ENCODE data around the gene CCNI.
"Not testable (repeated sequence)": the region's sequence is repeated elsewhere in the genome, so short reads cannot be mapped to it uniquely, and the experiment has no call there.

Gene CCNI

DNA sequence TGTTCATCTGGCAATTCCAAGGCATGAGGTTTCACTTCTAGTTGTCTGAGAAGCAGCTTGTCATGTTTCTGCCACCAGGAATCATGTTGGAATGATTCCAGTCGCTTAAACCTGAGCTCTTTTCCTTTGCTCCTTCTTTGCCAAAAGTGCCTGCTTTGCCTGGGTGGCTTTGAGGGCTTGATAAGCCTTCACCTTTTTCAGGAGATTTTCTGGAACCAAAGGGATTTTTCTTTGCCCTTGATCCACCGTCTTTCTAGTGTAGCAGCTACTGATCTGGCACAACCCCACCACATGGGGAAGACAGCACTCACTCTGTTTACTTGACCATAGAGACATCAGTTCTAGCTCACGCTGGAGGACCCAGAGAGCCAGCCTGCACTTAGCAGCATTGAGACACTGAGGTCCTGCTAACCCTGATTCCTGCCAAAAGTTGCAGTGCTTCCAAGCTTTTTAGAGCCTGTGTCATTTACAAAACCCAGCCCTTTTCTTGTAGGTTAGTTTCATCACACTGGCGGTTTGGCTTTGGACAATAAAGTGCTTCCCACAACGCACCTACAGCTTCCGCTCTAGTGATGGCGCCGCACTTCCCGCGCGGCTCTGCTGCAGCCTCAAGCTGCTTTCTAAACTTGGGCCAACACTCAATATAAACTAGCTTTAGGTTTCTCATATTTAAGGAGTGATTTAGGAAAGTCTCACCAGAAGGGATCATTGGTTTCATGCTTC is 7.3 kb upstream of the CCNI start:
- DNase-seq = no peak

GRCh38 chr4:77080806-77081205 is 5.0 kb upstream of the CCNI start:
- DNase-seq = peak in 3 of 4 experiments; percentile 12 to 34 (median 26)

DNA sequence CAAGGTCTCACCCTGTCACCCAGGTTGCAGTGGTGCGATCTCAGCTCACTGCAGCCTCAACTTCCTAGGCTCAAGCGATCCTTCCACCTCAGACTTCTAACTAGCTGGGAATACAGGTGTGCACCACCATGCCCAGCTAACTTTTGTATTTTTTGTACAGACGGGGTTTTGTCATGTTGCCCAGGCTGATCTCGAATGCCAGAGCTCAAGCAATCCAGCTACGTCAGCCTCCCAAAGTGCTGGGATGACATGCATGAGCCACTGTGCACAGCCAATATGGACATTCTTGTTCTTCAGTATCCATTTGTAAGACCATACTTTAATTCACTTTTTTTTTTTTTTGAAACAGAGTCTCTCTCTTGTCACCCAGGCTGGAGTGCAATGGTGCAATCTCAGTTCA is 3.5 kb upstream of the CCNI start:
- DNase-seq = no peak

DNA sequence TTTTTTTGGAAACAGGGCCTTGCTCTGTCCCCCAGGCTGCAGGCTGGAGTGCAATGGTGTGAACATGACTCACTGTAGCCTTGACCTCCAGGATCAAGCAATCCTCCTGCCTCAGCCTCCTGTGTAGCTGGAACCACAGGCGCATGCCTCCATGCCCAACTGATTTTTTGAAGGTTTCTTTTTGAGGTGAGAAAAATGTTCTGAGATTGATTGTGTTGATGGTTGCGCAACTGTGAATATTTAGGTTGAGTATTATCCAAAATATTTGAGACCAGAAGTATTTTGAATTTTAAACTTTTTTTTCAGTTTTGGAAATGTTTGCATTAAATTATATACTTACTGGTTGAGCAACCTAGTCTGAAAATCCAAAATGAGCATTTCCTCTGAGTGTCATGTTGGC is 2.6 kb upstream of the CCNI start:
- DNase-seq = no peak

GRCh38 chr4:77076889-77077635 is 1.3 kb upstream of the CCNI start:
- no peak for DNase-seq

DNA sequence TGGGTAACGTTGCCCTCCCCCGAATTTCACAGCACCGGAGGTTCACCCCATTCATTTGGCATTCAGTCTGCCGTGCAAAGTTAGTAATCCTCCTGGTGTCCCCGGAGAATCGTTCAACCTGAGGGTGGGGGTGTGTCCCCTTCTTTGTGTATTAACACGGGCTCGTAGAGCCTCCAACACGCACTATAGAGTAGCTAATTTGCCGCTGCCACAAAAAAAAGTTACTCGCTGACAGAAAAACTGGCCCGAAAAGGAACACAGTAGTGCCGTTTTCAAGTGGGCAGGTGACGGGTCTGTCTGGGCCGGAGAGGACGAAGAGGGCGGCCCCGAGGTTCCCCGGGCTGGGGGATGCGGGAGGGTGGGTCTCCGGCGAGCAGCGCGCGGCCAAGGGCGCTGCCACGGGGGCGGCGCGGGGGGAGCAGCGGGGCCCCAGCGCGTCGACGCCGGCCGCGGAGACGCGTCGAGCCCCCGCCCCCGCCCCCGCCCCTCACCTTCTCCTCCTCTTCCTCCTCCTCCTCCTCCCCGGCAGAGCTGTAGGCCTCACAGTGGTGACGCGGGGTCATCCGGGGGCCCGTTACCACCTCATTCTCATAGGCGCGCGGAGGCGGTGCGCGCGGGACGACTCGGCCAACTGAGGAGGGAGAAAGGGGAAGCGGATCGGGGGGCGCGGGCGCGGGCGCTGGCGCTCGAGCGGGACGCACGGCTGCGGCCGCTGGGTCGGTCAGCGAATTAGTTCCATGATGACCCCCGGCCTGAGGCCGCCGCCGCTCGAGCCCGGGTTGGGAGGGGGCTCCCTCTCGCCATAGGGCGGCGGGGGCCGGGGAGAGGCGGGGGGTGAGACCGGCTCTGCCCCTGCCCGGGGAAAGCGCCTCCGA is 571 bp downstream of the CCNI start:
- peak; percentile 83 to 91 (median 88) for DNase-seq

GRCh38 chr4:77074381-77074831 is 1.4 kb downstream of the CCNI start:
- no peak for DNase-seq

DNA sequence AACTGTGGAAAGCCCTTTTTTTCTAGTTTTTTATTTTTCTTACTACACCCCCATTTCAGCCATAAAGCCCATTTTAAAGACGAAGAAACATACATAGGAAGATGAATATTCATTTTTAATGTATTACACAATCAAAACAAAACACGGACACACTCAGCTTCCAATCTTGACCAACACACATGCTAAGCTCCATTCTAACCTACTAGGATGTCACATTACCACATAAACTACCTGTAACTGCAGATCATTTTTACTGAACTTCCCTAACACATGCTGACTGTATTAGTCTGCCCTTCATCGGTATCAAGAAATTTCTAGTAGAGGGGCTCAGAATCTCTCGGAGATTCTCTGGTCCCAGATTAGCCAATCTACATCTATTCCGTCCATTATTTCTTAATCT is 1.8 kb downstream of the CCNI start:
- peak in 1 of 4 experiments; percentile 7 for DNase-seq

DNA sequence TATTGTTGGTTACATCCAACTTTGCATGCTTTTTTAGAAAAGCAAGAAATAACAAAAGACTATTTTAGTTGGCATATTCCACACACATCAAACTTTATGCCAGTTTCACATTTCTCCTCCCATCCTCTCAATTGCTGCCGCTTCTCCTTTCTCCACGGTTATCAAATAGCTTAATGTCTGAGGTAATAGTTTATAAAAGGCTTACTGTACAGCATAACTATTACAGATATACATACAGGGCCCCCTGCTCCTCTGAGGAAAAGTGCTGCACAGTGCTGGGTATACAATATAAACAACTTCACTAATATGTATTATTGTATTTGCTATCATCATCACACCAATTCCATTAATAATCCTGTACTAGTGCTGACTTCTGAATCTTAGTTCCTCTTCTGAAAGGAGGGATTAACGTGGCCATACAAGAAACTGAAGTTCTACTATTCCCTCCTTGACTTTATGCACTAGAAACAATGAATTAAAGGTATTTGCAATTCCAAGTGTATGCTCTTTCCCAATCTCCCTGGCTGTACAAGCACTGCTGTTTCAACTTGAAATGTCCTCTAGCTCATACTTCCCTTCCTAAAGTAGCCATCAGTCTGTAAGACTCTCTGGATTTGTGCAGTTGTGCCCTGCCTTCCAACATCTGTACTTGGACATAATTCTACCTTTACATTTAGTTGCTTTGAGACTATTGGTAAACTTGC is 2.5 kb downstream of the CCNI start:
- DNase-seq = peak in 3 of 4 experiments; percentile 12 to 38 (median 29)

GRCh38 chr4:77072195-77072753 is 3.5 kb downstream of the CCNI start:
- no peak for DNase-seq

- not testable (repeated sequence) for DNase-seq
Measured at GRCh38 chr4:77069514-77069913, 6.3 kb downstream of the CCNI start.

DNA sequence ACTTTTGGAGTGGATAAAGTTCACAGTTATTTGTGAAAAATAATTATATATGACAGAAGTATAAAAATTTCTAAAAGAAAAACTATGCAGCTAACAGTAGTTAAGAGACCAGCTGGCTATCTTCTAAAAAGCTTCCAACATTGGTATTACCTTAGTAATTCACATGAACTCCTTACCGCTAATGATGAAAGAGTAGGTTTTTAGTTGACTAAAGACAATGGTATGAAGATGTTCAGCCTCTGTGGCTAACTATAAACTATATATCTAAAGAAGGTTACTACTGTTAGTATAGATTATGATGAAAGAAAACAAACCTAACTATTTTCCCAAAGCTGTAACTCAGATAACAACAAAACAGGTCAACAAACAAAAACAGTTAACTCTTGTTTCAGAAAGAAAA is 10.4 kb downstream of the CCNI start:
- DNase-seq = no peak

- DNase-seq = no peak
Measured at GRCh38 chr4:77062856-77063255, 12.9 kb downstream of the CCNI start.

DNA sequence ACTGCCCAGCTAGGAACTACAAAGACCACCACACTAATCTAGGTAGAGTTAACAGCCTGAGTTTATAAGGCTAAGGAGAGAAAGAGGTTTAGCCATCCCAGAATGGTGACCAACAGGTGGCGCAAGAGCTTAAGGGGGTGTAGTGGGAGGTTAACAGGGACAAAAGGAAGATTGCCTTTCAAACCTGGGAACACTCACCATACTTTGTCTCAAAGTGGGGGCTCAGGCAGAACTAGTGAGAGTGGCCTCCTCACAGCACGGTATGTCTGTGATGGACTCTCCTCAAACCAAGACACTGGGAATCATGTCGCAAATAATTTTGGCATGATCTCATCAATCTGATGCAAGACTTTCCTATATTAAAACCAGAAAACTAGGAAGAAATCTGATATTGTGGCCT is 23.4 kb downstream of the CCNI start:
- DNase-seq = peak; percentile 49 to 77 (median 64)

DNA sequence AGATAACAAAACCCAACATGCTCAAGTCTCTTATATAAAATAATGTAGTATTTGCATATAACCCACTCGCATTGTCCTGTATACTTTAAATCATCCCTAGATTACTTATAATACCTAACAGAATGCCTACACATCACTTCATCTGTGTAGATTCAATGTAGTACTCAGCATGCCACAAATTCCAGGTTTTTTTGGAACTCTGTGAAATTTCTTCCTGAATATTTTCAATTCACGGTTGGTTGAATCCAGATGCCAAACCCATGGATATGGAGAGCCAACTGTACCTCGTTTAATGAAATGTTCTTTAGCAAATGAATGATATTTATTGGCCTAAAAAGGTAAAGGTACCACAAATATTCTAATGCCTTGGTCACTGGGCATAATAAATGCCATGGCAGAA is 24.8 kb downstream of the CCNI start:
- no peak for DNase-seq

DNA sequence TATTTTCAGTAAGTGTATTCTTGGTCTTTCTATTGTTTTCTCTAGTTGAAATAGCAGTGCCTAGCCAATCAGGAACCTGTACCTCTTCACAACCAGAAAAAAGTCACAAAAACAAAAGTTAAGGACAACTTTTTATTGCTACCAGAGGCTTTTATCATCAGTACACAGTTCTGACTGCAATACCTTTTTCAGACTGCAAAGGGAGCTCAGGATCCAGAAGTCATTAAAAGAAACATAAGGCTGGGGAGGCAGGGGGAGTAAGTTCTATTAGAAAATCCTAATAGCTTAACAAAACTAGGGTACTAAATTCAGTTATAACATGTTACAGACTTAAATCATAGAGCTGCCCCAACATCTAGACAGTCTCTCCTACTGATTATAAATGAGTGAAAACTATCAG is 28.8 kb downstream of the CCNI start:
- DNase-seq = peak in 3 of 4 experiments; percentile 10 to 27 (median 21)

GRCh38 chr4:77045490-77045889 is 30.3 kb downstream of the CCNI start:
- no peak for DNase-seq

- DNase-seq = peak in 2 of 4 experiments; percentile 45 to 57
Measured at GRCh38 chr4:77044461-77045150, 31.2 kb downstream of the CCNI start.

DNA sequence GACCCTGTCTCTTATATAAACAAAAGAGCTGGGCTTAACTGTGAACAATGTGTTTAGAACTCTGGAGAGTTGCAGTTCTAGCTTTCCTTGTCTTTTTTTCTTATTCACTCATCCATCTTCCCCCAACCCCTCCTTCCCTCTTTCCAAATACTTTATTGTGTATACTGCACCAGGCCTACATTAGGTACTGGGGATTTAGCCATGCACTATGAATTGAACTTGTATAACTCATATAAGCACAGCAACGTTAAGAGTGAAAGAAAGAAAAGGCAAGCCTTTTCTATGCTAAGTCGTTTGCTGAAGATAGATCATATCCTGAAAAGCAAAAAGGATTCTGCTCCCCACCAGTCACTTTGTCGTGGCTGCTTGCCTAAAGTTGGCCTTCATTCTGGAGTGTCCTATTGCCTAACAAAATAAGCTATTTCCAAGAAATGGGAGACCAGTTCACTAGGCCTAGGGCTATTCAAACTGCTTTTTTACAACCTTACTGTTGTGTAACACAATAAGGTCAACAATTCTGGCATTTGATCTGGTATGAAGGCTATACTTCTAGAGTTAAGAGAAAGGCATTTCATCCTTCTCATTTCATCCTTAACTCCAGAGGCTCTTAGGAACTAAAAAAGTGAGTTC is 32.2 kb downstream of the CCNI start:
- no peak for DNase-seq

GRCh38 chr4:77040854-77041725 is 34.7 kb downstream of the CCNI start:
- peak; percentile 49 to 82 (median 68) for DNase-seq
